ENCODE data around the gene PSMD8.
A peak's percentile ranks its signal among the peaks of the same experiment; 100 is the strongest.

The PSMD8 gene

DNA sequence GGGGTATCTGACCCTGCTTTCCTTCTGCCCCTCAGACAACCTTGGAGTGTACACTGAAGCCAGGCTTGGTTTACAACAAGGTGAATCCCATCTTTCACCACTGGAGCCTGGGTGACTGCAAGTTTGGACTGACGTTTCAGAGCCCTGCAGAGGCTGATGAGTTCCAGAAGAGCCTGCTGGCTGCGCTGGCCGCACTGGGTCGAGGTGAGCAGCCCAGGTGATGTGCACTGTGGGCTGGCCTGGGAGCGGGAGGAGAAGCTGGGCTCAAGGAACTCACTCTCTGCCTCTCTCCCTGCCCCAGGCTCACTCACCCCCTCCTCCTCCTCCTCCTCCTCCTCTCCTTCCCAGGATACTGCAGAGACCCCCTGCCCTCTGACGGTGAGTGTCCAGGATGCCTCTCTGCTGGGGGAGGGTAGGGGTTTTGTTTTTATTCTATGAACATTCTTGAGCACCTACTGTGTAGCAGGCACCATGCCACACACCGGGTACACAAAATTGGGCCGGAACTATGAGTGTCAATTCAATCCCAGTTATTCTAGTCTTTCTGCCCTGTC lies 17.6 kb downstream of the PSMD8 start:
- no peak for TF ChIP-seq CTCF (IDR thresholded peaks at IDR 0.05; ENCODE audit: borderline replicate concordance, insufficient read depth, low read depth, low read length)
- no peak overlapping the region for H3K4me3 ChIP-seq (ENCODE audit: low read depth, low read length)

- no peak overlapping the region for H3K4me3 ChIP-seq (ENCODE audit: low read depth, low read length)
- TF ChIP-seq CTCF (IDR thresholded peaks at IDR 0.05; ENCODE audit: borderline replicate concordance, insufficient read depth, low read depth, low read length): no peak
These were observed 18.4 kb downstream of the PSMD8 start for GRCh38 chr19:38392707-38393308.

DNA sequence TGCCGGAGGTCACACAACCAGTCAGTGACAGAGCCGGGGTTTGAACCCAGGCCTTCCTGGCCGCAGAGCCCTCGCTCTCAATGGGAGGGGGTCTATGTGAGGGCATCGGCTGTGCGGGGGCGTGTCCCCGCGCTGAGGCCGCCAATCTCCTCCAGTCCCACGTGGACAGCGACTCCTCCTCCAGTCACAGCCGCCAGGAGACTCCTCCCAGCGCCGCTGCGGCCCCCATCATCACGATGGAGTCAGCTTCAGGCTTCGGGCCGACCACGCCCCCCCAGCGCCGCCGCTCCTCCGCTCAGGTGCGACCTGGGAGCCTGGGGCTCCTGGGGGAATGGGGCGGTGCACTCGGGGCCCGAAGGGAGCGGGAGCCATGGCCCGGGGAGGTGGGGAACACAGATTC lies 20.1 kb downstream of the PSMD8 start:
- TF ChIP-seq CTCF (IDR thresholded peaks at IDR 0.05; ENCODE audit: borderline replicate concordance, insufficient read depth, low read depth, low read length): no peak
- no peak overlapping the region for H3K4me3 ChIP-seq (ENCODE audit: low read depth, low read length)

- H3K4me3 ChIP-seq (ENCODE audit: low read depth, low read length): peak overlapping the region; percentile 29
- no peak for TF ChIP-seq CTCF (IDR thresholded peaks at IDR 0.05; ENCODE audit: borderline replicate concordance, insufficient read depth, low read depth, low read length)
These were observed 21.2 kb downstream of the PSMD8 start for GRCh38 chr19:38395381-38396114.

DNA sequence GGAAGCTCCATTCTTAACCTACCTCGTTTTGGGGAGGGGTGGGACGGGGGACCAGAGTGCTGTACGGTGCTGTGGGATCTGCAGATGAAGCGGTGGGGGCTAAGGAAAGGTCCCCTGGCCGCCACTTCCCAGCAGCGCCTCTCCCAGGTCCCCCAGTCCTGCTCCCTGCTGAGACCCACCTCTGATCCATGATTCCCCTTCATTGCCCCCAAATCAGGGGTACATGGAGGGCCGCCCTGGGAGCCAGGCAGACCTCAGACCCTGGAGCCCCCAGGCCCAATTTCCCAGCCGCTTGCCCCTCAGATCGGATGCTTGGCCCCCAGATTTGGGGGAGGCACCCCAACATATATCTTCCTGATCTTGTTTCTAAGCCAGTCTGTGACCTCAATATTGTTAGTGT lies 24.7 kb downstream of the PSMD8 start:
- no peak overlapping the region for H3K4me3 ChIP-seq (ENCODE audit: low read depth, low read length)
- TF ChIP-seq CTCF (IDR thresholded peaks at IDR 0.05; ENCODE audit: borderline replicate concordance, insufficient read depth, low read depth, low read length): no peak

GRCh38 chr19:38399537-38399936 lies 25.2 kb downstream of the PSMD8 start:
- TF ChIP-seq CTCF (IDR thresholded peaks at IDR 0.05; ENCODE audit: borderline replicate concordance, insufficient read depth, low read depth, low read length): no peak

DNA sequence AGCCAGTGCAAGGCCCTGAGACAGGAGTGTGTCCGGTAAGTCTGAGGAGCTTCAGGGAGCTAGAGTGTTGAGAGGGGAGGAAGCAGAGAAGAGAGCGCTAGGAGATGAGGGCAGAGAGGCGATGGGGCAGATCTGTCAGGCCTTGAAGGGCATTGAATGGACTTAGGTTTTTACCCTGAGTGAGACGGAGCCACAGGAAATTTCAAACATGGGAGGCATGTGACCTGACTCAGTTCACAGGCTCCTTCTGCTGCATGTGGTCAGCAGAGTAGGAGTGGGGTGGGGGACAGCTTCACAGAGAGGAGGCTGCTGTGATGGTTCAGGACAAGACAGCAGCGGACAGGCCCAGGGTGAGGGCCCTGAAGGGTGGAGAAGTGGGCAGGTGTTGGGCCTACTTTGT lies 26.0 kb downstream of the PSMD8 start:
- TF ChIP-seq CTCF (IDR thresholded peaks at IDR 0.05; ENCODE audit: borderline replicate concordance, insufficient read depth, low read depth, low read length): no peak

More at GRCh38 chr19:38399537-38399936, 25.2 kb downstream of the PSMD8 start:
- no peak overlapping the region for H3K4me3 ChIP-seq (ENCODE audit: low read depth, low read length)

More for the DNA sequence above, 26.0 kb downstream of the PSMD8 start:
- H3K4me3 ChIP-seq (ENCODE audit: low read depth, low read length): no peak overlapping the region

Data from GM12875 (cell line).